Endodermal cell (in vitro differentiated cells): Measurements from ENCODE around the gene MRTFB. TPM values are rescaled to one million over a fixed set of nuclear protein-coding genes. Genes with fewer than 3 reads are reported as not detected.

Source experiments
- DNase-seq: peaks from one replicate; pipeline ENCODE4 v3.0.0-alpha.2; 2017
- H3K27ac ChIP-seq: 2 replicates; pipeline ENCODE4 v1.5.1; 2013; ENCODE audit warnings: mild to moderate bottlenecking, low read depth, low read length, moderate library complexity
- H3K27me3 ChIP-seq: 2 replicates; pipeline ENCODE4 v1.6.1; 2013; ENCODE audit warnings: mild to moderate bottlenecking, low read length, moderate library complexity; ENCODE audit not compliant: insufficient read depth, control insufficient read depth, poor library complexity, severe bottlenecking
- H3K36me3 ChIP-seq: 2 replicates; pipeline ENCODE4 v1.7.0; 2013; ENCODE audit warnings: mild to moderate bottlenecking, low read length, moderate library complexity; ENCODE audit not compliant: control insufficient read depth, insufficient read depth
- H3K4me1 ChIP-seq: one replicate; pipeline ENCODE4 v1.7.0; 2013; ENCODE audit warnings: low read length; ENCODE audit not compliant: control insufficient read depth, insufficient read depth
- H3K4me3 ChIP-seq: 2 replicates; pipeline ENCODE4 v1.5.1; 2013; ENCODE audit warnings: mild to moderate bottlenecking, low read length, moderate library complexity
- H3K9ac ChIP-seq: 2 replicates; pipeline ENCODE4 v1.6.1; 2013; ENCODE audit warnings: mild to moderate bottlenecking, low read length, moderate library complexity; ENCODE audit not compliant: poor library complexity, severe bottlenecking; ENCODE audit errors: extremely low read depth
- H3K9me3 ChIP-seq: 2 replicates; pipeline ENCODE4 v1.6.1; 2013; ENCODE audit warnings: mild to moderate bottlenecking, low read length, moderate library complexity; ENCODE audit not compliant: control insufficient read depth
- H3K27ac Mint-ChIP-seq: 2 replicates; pipeline ENCODE4 v1.8.0; 2020; ENCODE audit warnings: mixed read lengths
- H3K27me3 Mint-ChIP-seq: 2 replicates; pipeline ENCODE4 v1.8.0; 2021; ENCODE audit warnings: mild to moderate bottlenecking, mixed read lengths; ENCODE audit not compliant: insufficient read depth
- H3K36me3 Mint-ChIP-seq: 2 replicates; pipeline ENCODE4 v1.8.0; 2020; ENCODE audit warnings: low read depth, mixed read lengths
- H3K4me1 Mint-ChIP-seq: 2 replicates; pipeline ENCODE4 v1.8.0; 2020; ENCODE audit warnings: mixed read lengths
- H3K4me3 Mint-ChIP-seq: 2 replicates; pipeline ENCODE4 v1.8.0; 2020; ENCODE audit warnings: mild to moderate bottlenecking, moderate library complexity, mixed read lengths
- H3K9me3 Mint-ChIP-seq: 2 replicates; pipeline ENCODE4 v1.8.0; 2020; ENCODE audit warnings: mild to moderate bottlenecking, mixed read lengths
- CTCF ChIP-seq: fragments of 200-600 bp; sonication (generic); conservative IDR thresholded peaks from 2 replicates; pipeline ENCODE4 v1.5.0; 2021; ENCODE audit warnings: antibody characterized with exemption, mild to moderate bottlenecking
- WGBS, 2 experiments: methylation state at CpG; one replicate each; pipeline versions ENCODE4 v1.1.5 to v1.1.7; 2013; ENCODE audit warnings: missing lambda C conversion rate in 2 of 2, mixed read lengths in 1 of 2; ENCODE audit not compliant: insufficient coverage in 1 of 2, insufficient read length in 1 of 2; 5-methylcytosine and 5-hydroxymethylcytosine counted together
- total RNA-seq, 2 donors: library from RNA; stranded (reverse); fragmentation: NEBNext Ultra II Directional in 1 of 2; extraction: Animal tissue kit (Norgen Biotek cat#: 25700) in 1 of 2; gene quantifications; 2 replicates in 1 of 2; 3 replicates in 1 of 2; pipeline ENCODE4 v1.2.1, GENCODE V29; 2021

MRTFB gene
- total RNA-seq, 2 donors from 2014 or later, result 49.4 to 58.6 TPM

GRCh38 chr16:14240964-14241363 is 169.8 kb downstream of the MRTFB start:
- Histone ChIP-seq H3K4me1 (no peaks in the 10 kb centered on the region), H3K36me3 (peaks cover 90% of the 10 kb centered on the region), H3K9ac (no peak overlapping the region), H3K9me3 (no peaks in the 10 kb centered on the region), H3K4me3 (no peak overlapping the region), H3K27ac (no peak overlapping the region), H3K27me3 (no peaks in the 10 kb centered on the region)
- H3K27me3 Mint-ChIP-seq, result no peaks in the 10 kb centered on the region
- no peak for DNase-seq
- 88 to 95% methylated on average over 6 to 7 of the region's 7 CpGs for WGBS, 2 experiments
- H3K36me3 Mint-ChIP-seq, result peaks cover 47% of the 10 kb centered on the region
- no peak overlapping the region for H3K4me3 Mint-ChIP-seq
- H3K4me1 Mint-ChIP-seq, result no peaks in the 10 kb centered on the region
- H3K9me3 Mint-ChIP-seq, result no peaks in the 10 kb centered on the region
- no peak for TF ChIP-seq CTCF
- H3K27ac Mint-ChIP-seq, result no peak overlapping the region

- no peak for TF ChIP-seq CTCF
- Histone ChIP-seq H3K27me3 (no peaks in the 10 kb centered on the region), H3K9me3 (no peaks in the 10 kb centered on the region), H3K36me3 (peaks cover 94% of the 10 kb centered on the region), H3K4me3 (no peak overlapping the region), H3K27ac (no peak overlapping the region), H3K9ac (no peak overlapping the region), H3K4me1 (no peaks in the 10 kb centered on the region)
- H3K4me1 Mint-ChIP-seq, result no peaks in the 10 kb centered on the region
- H3K36me3 Mint-ChIP-seq, result peaks cover 54% of the 10 kb centered on the region
- 90 to 96% methylated on average over 1 to 3 of the region's 3 CpGs for WGBS, 2 experiments
- DNase-seq, result no peak
- H3K27me3 Mint-ChIP-seq, result no peaks in the 10 kb centered on the region
- no peak overlapping the region for H3K27ac Mint-ChIP-seq
- H3K9me3 Mint-ChIP-seq, result no peaks in the 10 kb centered on the region
- H3K4me3 Mint-ChIP-seq, result no peak overlapping the region
These were observed 170.5 kb downstream of the MRTFB start for GRCh38 chr16:14241631-14242030.

- TF ChIP-seq CTCF, result no peak
These were observed 171.7 kb downstream of the MRTFB start for GRCh38 chr16:14242769-14243168.

More at GRCh38 chr16:14242769-14243168, 171.7 kb downstream of the MRTFB start:
- Histone ChIP-seq H3K9ac (no peak overlapping the region), H3K4me3 (no peak overlapping the region), H3K27me3 (no peaks in the 10 kb centered on the region), H3K36me3 (peaks cover 95% of the 10 kb centered on the region), H3K9me3 (no peaks in the 10 kb centered on the region), H3K27ac (no peak overlapping the region), H3K4me1 (no peaks in the 10 kb centered on the region)
- no peak overlapping the region for H3K27ac Mint-ChIP-seq
- no peak overlapping the region for H3K4me3 Mint-ChIP-seq
- no peaks in the 10 kb centered on the region for H3K9me3 Mint-ChIP-seq
- no peaks in the 10 kb centered on the region for H3K4me1 Mint-ChIP-seq
- WGBS, 2 experiments, result 91 to 100% methylated on average over 3 of the region's 3 CpGs
- peaks cover 59% of the 10 kb centered on the region for H3K36me3 Mint-ChIP-seq
- no peaks in the 10 kb centered on the region for H3K27me3 Mint-ChIP-seq
- DNase-seq, result no peak
